Upper lobe of right lung (tissue), 1 donor: Measurements from ENCODE around the gene CASP4. TPM values are rescaled to one million over a fixed set of nuclear protein-coding genes. Genes with fewer than 3 reads are reported as not detected.

Experiments used
- ATAC-seq: fragments of 200-7000 bp; cut with Tn5 transposase; one replicate; pipeline ENCODE4 v1.9.1; 2020; ENCODE audit warnings: mild to moderate bottlenecking, moderate library complexity
- DNase-seq: peaks from one replicate; pipeline ENCODE4 v3.0.0-alpha.2; 2020
- H3K27ac ChIP-seq: fragments of 200-600 bp; one replicate; pipeline ENCODE4 v1.8.0; 2022
- H3K27me3 ChIP-seq: fragments of 200-600 bp; one replicate; pipeline ENCODE4 v1.8.0; 2022; ENCODE audit warnings: mild to moderate bottlenecking
- H3K36me3 ChIP-seq: fragments of 200-600 bp; one replicate; pipeline ENCODE4 v1.8.0; 2022
- H3K4me1 ChIP-seq: fragments of 200-600 bp; one replicate; pipeline ENCODE4 v1.8.0; 2022
- H3K4me3 ChIP-seq: fragments of 200-600 bp; one replicate; pipeline ENCODE4 v1.8.0; 2022; ENCODE audit warnings: mild to moderate bottlenecking
- H3K9me3 ChIP-seq: fragments of 200-600 bp; one replicate; pipeline ENCODE4 v1.8.0; 2022
- CTCF ChIP-seq: fragments of 200-600 bp; IDR thresholded peaks from one replicate; pipeline ENCODE4 v1.8.0; 2022; ENCODE audit warnings: antibody characterized with exemption
- intact Hi-C: fragments of 100-400 bp; cut with DNase I; formaldehyde crosslinking; loops from one replicate; pipeline ENCODE4 v1.11.0; 2022
- total RNA-seq: library from RNA; stranded (reverse); fragmentation: NEBNext Ultra II Directional; extraction: Animal tissue kit (Norgen Biotek cat#: 25700); gene quantifications from one replicate; pipeline ENCODE4 v1.2.1, GENCODE V29; 2021
- donor health status: DM: no; HTN: yes; CAD: no; lungs with severe emphysema.

The CASP4 gene
- total RNA-seq, 1 donor from 2014 or later: 101 TPM

GRCh38 chr11:104898685-104899013 lies 69.7 kb downstream of the CASP4 start:
- H3K27me3 ChIP-seq: no peaks in the 10 kb centered on the region
- H3K36me3 ChIP-seq: no peaks in the 10 kb centered on the region
- peak overlapping the region; percentile 70 for H3K27ac ChIP-seq
- intact Hi-C loops: no loop called here
- H3K4me3 ChIP-seq: peak overlapping the region; percentile 48
- DNase-seq (no peak), ATAC-seq (no peak)
- peaks cover 8% of the 10 kb centered on the region for H3K4me1 ChIP-seq
- TF ChIP-seq CTCF: no peak
- H3K9me3 ChIP-seq: no peaks in the 10 kb centered on the region

- Histone ChIP-seq H3K27me3 (no peaks in the 10 kb centered on the region), H3K9me3 (no peaks in the 10 kb centered on the region), H3K27ac (peak within 1 kb of the TSS; percentile 70), H3K4me3 (peak within 1 kb of the TSS; percentile 48), H3K4me1 (peaks cover 8% of the 10 kb centered on the region), H3K36me3 (no peaks in the 10 kb centered on the region)
- ATAC-seq: no peak
- DNase-seq: no peak
- intact Hi-C loops: no loop called here
- TF ChIP-seq CTCF: no peak
Observed at GRCh38 chr11:104897891-104898684, 70.3 kb downstream of the CASP4 start, which contains the start of gene CASP12. CASP12 (minus strand) TSS chr11:104898460.

GRCh38 chr11:104895634-104896033 lies 72.7 kb downstream of the CASP4 start:
- Histone ChIP-seq H3K27me3 (no peaks in the 10 kb centered on the region), H3K36me3 (no peaks in the 10 kb centered on the region), H3K9me3 (no peaks in the 10 kb centered on the region), H3K4me1 (peaks cover 8% of the 10 kb centered on the region), H3K4me3 (peak overlapping the region; percentile 14), H3K27ac (no peak overlapping the region)
- ATAC-seq (no peak), DNase-seq (no peak)
- intact Hi-C loops: no loop called here
- TF ChIP-seq CTCF: no peak

GRCh38 chr11:104893876-104894275 lies 74.5 kb downstream of the CASP4 start:
- no peak overlapping the region for H3K4me3 ChIP-seq

More at GRCh38 chr11:104893876-104894275, 74.5 kb downstream of the CASP4 start:
- Histone ChIP-seq H3K9me3 (no peaks in the 10 kb centered on the region), H3K4me1 (peaks cover 3% of the 10 kb centered on the region), H3K27ac (no peak overlapping the region), H3K27me3 (no peaks in the 10 kb centered on the region), H3K36me3 (no peaks in the 10 kb centered on the region)
- intact Hi-C loops: no loop called here
- no peak for DNase-seq
- TF ChIP-seq CTCF: no peak
- no peak for ATAC-seq

Other genes with a start within 250 kb of the CASP4 start
- 2.4 TPM for gene CASP12, start 70.1 kb downstream of the CASP4 start, total RNA-seq
- gene CASP5, start 54.6 kb upstream of the CASP4 start, total RNA-seq: 1.9 TPM
- 106 TPM for gene CASP1, start 66.6 kb upstream of the CASP4 start, total RNA-seq
- gene CARD16, start 76.8 kb upstream of the CASP4 start, total RNA-seq: 74.0 TPM
- gene CARD18, start 171.2 kb upstream of the CASP4 start, total RNA-seq: not detected